Activated naive CD4-positive, alpha-beta T cell treated with anti-CD3 and anti-CD28 coated beads, Interleukin-2, amount 10 ng/mL, durations not matched to agents 7 days and 5 days (primary cell): ENCODE results near the gene CDC6.
A peak's percentile ranks its signal among the peaks of the same experiment; 100 is the strongest.

ENCODE experiments used
- CTCF ChIA-PET: fragments of 350-600 bp; sonication (Branson Sonifier 250); formaldehyde crosslinking; loops from one replicate; lab custom pipeline; 2021; ENCODE audit warnings: antibody characterized with exemption; lab: Charles Lee
- DNase-seq: peaks from one replicate; pipeline ENCODE4 v3.0.0-alpha.2; 2020
- H3K27ac Mint-ChIP-seq: one replicate; pipeline ENCODE4 v1.8.0; 2021; ENCODE audit warnings: mild to moderate bottlenecking, moderate library complexity, mixed read lengths
- H3K27me3 Mint-ChIP-seq: one replicate; pipeline ENCODE4 v1.8.0; 2021; ENCODE audit warnings: mild to moderate bottlenecking, mixed read lengths
- H3K36me3 Mint-ChIP-seq: one replicate; pipeline ENCODE4 v1.8.0; 2021; ENCODE audit warnings: mixed read lengths
- H3K4me1 Mint-ChIP-seq: one replicate; pipeline ENCODE4 v1.8.0; 2021; ENCODE audit warnings: mixed read lengths
- H3K4me3 Mint-ChIP-seq: one replicate; pipeline ENCODE4 v1.8.0; 2021; ENCODE audit warnings: mild to moderate bottlenecking, moderate library complexity, mixed read lengths
- H3K9me3 Mint-ChIP-seq: one replicate; pipeline ENCODE4 v1.8.0; 2021; ENCODE audit warnings: mixed read lengths

CDC6 gene

GRCh38 chr17:40309949-40310510, 22.4 kb downstream of the CDC6 start:
- Mint-ChIP-seq H3K9me3 (no peaks in the 10 kb centered on the region), H3K27me3 (no peaks in the 10 kb centered on the region), H3K27ac (no peak overlapping the region), H3K36me3 (no peaks in the 10 kb centered on the region), H3K4me3 (no peak overlapping the region), H3K4me1 (peaks cover 30% of the 10 kb centered on the region)
- DNase-seq = peak; percentile 18
- CTCF ChIA-PET = interaction anchor here (0.9 to 17.3 kb wide), 5 partner anchors 7 to 48 kb away, joined by 3 to 370 read pairs (median 3); partner anchors contain the start of gene GJD3

- peak; percentile 19 for DNase-seq
- H3K36me3 Mint-ChIP-seq = no peaks in the 10 kb centered on the region
- peaks cover 38% of the 10 kb centered on the region for H3K4me1 Mint-ChIP-seq
- CTCF ChIA-PET = interaction anchor here (0.8 to 17.3 kb wide), 3 partner anchors 17 to 47 kb away, joined by 3 to 370 read pairs (median 4); partner anchors contain the start of gene GJD3
- H3K9me3 Mint-ChIP-seq = no peaks in the 10 kb centered on the region
- H3K4me3 Mint-ChIP-seq = no peak overlapping the region
- no peak overlapping the region for H3K27ac Mint-ChIP-seq
- no peaks in the 10 kb centered on the region for H3K27me3 Mint-ChIP-seq
Observed at GRCh38 chr17:40310882-40311391, 23.3 kb downstream of the CDC6 start.

GRCh38 chr17:40311575-40311974, 23.9 kb downstream of the CDC6 start:
- Mint-ChIP-seq H3K4me1 (peaks cover 45% of the 10 kb centered on the region), H3K4me3 (no peak overlapping the region), H3K27me3 (no peaks in the 10 kb centered on the region), H3K27ac (no peak overlapping the region), H3K36me3 (no peaks in the 10 kb centered on the region), H3K9me3 (no peaks in the 10 kb centered on the region)
- CTCF ChIA-PET = interaction anchor here (0.8 to 17.3 kb wide), 2 partner anchors 29 to 46 kb away, joined by 4 to 370 read pairs; partner anchors contain the start of gene GJD3
- DNase-seq = peak; percentile 17

- peak; percentile 16 for DNase-seq
- H3K4me1 Mint-ChIP-seq = peaks cover 48% of the 10 kb centered on the region
- H3K27ac Mint-ChIP-seq = no peak overlapping the region
Observed at GRCh38 chr17:40312131-40312731, 24.6 kb downstream of the CDC6 start.

GRCh38 chr17:40312893-40313667, 25.4 kb downstream of the CDC6 start:
- Mint-ChIP-seq H3K9me3 (no peaks in the 10 kb centered on the region), H3K27ac (no peak overlapping the region), H3K4me1 (peaks cover 56% of the 10 kb centered on the region), H3K4me3 (no peak overlapping the region), H3K36me3 (no peaks in the 10 kb centered on the region), H3K27me3 (no peaks in the 10 kb centered on the region)
- CTCF ChIA-PET = interaction anchor here (1.2 to 17.3 kb wide), 2 partner anchors 10 to 45 kb away, joined by 4 to 370 read pairs; partner anchors contain the start of gene GJD3
- DNase-seq = peak; percentile 11

More at GRCh38 chr17:40312131-40312731, 24.6 kb downstream of the CDC6 start:
- Mint-ChIP-seq H3K27me3 (no peaks in the 10 kb centered on the region), H3K4me3 (no peak overlapping the region), H3K9me3 (no peaks in the 10 kb centered on the region), H3K36me3 (no peaks in the 10 kb centered on the region)
- CTCF ChIA-PET = interaction anchor here (1.2 to 17.3 kb wide), 2 partner anchors 9 to 45 kb away, joined by 4 to 370 read pairs; partner anchors contain the start of gene GJD3

GRCh38 chr17:40313668-40314583, 26.2 kb downstream of the CDC6 start:
- Mint-ChIP-seq H3K36me3 (peaks cover 4% of the 10 kb centered on the region), H3K4me1 (peaks cover 56% of the 10 kb centered on the region), H3K9me3 (no peaks in the 10 kb centered on the region), H3K27ac (no peak overlapping the region), H3K27me3 (no peaks in the 10 kb centered on the region), H3K4me3 (no peak overlapping the region)
- CTCF ChIA-PET = interaction anchor here (1.1 to 6.1 kb wide), 2 partner anchors 10 to 39 kb away, joined by 3 to 48 read pairs; no protein-coding TSS in a partner anchor
- peak; percentile 10 for DNase-seq

GRCh38 chr17:40314584-40314956, 26.9 kb downstream of the CDC6 start:
- Mint-ChIP-seq H3K4me1 (peaks cover 59% of the 10 kb centered on the region), H3K27ac (no peak overlapping the region), H3K27me3 (no peaks in the 10 kb centered on the region), H3K9me3 (no peaks in the 10 kb centered on the region), H3K36me3 (peaks cover 9% of the 10 kb centered on the region), H3K4me3 (no peak overlapping the region)
- DNase-seq = peak; percentile 65
- CTCF ChIA-PET = interaction anchor here (1.1 to 6.1 kb wide), 3 partner anchors 9 to 39 kb away, joined by 3 to 48 read pairs (median 37); no protein-coding TSS in a partner anchor

- CTCF ChIA-PET = interaction anchor here (1.0 to 6.1 kb wide), 5 partner anchors 14 to 43 kb away, joined by 3 to 48 read pairs (median 10); no protein-coding TSS in a partner anchor
- Mint-ChIP-seq H3K27ac (peak overlapping the region; percentile 78), H3K36me3 (peaks cover 15% of the 10 kb centered on the region), H3K4me1 (peaks cover 65% of the 10 kb centered on the region), H3K4me3 (no peak overlapping the region), H3K9me3 (no peaks in the 10 kb centered on the region), H3K27me3 (no peaks in the 10 kb centered on the region)
- peak; percentile 14 for DNase-seq
Observed at GRCh38 chr17:40315206-40315605, 27.5 kb downstream of the CDC6 start.

GRCh38 chr17:40315678-40316570, 28.2 kb downstream of the CDC6 start:
- H3K27ac Mint-ChIP-seq = peak overlapping the region; percentile 78
- peaks cover 71% of the 10 kb centered on the region for H3K4me1 Mint-ChIP-seq
- no peak overlapping the region for H3K4me3 Mint-ChIP-seq
- peak; percentile 57 for DNase-seq
- H3K9me3 Mint-ChIP-seq = no peaks in the 10 kb centered on the region
- no peaks in the 10 kb centered on the region for H3K27me3 Mint-ChIP-seq
- H3K36me3 Mint-ChIP-seq = peaks cover 20% of the 10 kb centered on the region
- CTCF ChIA-PET = interaction anchor here (1.0 to 6.1 kb wide), 9 partner anchors 9 to 46 kb away, joined by 3 to 48 read pairs (median 10); no protein-coding TSS in a partner anchor

- Mint-ChIP-seq H3K36me3 (peaks cover 27% of the 10 kb centered on the region), H3K4me3 (no peak overlapping the region), H3K4me1 (peaks cover 68% of the 10 kb centered on the region), H3K27ac (no peak overlapping the region), H3K27me3 (no peaks in the 10 kb centered on the region), H3K9me3 (no peaks in the 10 kb centered on the region)
- CTCF ChIA-PET = interaction anchor here (0.9 to 6.1 kb wide), 15 partner anchors 8 to 46 kb away, joined by 3 to 48 read pairs (median 5); partner anchors contain the start of gene RARA
- DNase-seq = peak; percentile 19
Observed at GRCh38 chr17:40316571-40317344, 29.1 kb downstream of the CDC6 start.

GRCh38 chr17:40317345-40317873, 29.7 kb downstream of the CDC6 start:
- Mint-ChIP-seq H3K36me3 (peaks cover 32% of the 10 kb centered on the region), H3K9me3 (no peaks in the 10 kb centered on the region), H3K27ac (peak overlapping the region; percentile 80), H3K4me1 (peaks cover 64% of the 10 kb centered on the region), H3K4me3 (peak overlapping the region; percentile 94), H3K27me3 (no peaks in the 10 kb centered on the region)
- CTCF ChIA-PET = interaction anchor here (0.9 to 6.1 kb wide), 15 partner anchors 8 to 45 kb away, joined by 3 to 48 read pairs (median 5); partner anchors contain the start of gene RARA
- peak; percentile 64 for DNase-seq
